Stimulated activated CD8-positive, alpha-beta memory T cell treated with anti-CD3 and anti-CD28 coated beads, Interleukin-15, amount 100 ng/mL, for 4 hours (primary cell): ENCODE data around the gene RANBP2.

Source experiments
- DNase-seq, 2 donors: peaks; one replicate each; pipeline ENCODE4 v3.0.0-alpha.2; 2020; ENCODE audit warnings: low read depth in 2 of 2

RANBP2 gene

DNA sequence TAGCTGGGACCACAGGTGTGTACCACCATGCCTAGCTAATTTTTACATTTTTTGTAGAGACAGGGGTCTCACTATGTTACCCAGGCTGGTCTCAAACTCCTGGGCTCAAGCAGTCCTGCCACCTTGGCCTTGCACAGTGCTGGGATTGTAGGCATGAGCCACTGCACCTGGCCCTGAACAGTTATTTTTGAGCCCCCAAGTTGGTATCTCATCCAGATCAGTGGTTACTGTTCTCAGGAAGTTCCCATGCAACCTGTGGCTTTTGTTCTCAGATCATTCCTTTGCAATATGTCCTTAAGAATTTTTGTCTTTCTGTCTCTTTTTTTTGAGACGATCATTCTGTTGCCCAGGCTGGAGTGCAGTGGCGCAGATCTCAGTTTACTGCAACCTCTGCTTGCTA lies 59.6 kb downstream of the RANBP2 start:
- DNase-seq = no peak

DNA sequence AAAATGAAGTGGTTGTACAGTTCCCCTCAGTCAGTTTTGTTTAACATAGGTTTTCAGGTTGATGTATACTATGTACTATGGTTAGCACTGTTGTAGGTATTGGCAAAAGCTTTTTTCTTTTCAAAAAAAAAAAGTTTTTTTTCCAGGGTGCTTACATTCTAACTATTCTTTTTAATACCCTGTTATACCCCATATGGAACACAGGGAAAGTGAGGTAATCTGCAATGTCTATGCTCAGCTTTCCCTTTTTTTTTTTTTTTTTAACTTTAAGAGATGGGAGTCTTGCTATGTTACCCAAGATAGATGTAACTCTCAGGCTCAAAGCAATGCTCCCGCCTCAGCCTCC lies 66.7 kb downstream of the RANBP2 start:
- no peak for DNase-seq

GRCh38 chr2:108786354-108787215 lies 67.3 kb downstream of the RANBP2 start, which contains the start of gene CCDC138:
Gene CCDC138, plus strand, starts transcription at chr2:108786771. Its CDS starts 52 bp downstream, at chr2:108786823.
- DNase-seq = peak; percentile 78 to 81

- DNase-seq = no peak
These were observed 67.9 kb downstream of the RANBP2 start for GRCh38 chr2:108787216-108787541.

- no peak for DNase-seq
These were observed 83.9 kb downstream of the RANBP2 start for GRCh38 chr2:108803045-108803736.

GRCh38 chr2:108805032-108805431 lies 85.8 kb downstream of the RANBP2 start:
- no peak for DNase-seq

DNA sequence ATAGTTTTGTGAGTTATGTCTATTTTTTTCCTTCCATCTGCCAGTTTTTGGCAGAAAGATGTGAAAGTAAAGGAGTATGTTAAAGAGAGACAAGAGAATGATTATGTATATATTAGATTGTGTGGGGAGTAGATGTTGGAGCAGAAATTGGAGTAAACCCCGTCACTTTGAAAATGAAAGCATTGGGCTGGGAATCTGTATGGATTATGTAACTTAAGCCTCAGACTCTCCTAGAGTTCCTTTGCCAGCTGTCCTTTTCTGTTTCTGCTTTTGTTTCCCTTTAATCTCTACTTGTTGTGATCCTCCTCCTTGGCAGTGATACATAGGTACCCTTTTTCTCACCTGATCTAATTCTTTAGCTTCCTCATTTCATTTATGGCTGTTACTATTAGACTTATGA lies 86.5 kb downstream of the RANBP2 start:
- no peak for DNase-seq

DNA sequence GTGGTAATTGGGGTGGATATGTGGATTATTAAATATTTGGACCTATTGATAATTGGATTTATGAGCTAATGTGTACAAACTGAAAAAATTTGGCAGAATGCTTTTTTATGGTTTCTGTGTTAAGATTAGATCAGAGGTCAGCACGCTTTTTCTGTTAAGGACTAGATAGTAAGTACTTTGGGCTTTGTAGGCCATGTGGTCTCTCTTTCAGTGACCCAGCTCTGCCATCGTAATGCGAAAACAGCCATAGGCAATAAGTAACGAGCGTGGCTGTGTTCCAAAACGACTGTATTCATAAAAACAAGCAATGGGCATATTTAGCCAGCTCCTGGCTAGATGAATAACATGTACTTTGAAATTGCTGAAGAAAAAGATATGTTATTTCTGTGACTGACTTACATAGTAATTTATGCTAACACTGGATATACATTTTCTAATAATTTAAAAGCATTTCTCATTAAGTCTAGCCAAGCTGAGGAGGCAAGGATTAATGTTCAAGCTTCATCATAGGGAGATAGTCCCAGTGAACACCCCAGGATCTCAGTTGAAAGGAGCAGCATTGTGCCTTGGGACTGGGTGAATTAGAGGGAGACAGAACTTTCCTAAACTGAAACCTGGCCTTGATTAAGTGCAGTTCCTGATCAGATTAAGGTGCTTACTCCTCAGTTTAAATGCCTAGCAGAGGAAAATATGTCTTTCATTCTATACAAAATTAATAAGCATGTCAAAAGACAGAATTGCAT lies 87.3 kb downstream of the RANBP2 start:
- no peak for DNase-seq

DNA sequence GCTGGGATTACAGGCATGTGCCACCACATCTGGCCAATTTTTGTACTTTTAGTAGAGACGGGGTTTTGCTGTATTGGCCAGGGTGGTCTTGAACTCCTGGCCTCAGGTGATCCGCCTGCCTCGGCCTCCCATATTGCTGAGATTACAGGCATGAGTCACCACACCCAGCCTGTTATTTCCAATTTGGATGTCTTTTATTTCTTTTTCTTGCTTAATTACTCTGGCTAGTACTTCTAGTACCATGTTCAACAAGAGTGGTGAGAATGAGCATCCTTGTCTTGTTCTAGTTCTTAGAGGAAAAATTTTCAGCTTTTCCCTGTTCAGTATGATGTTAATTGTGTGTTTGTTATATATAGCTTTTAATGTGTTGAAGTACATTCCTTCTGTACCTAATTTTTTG lies 90.7 kb downstream of the RANBP2 start:
- DNase-seq = no peak

- no peak for DNase-seq
These were observed 92.0 kb downstream of the RANBP2 start for GRCh38 chr2:108810993-108811957.

- no peak for DNase-seq
These were observed 94.5 kb downstream of the RANBP2 start for GRCh38 chr2:108813732-108814131.

- DNase-seq = no peak
These were observed 101.2 kb downstream of the RANBP2 start for GRCh38 chr2:108820482-108820881.

- no peak for DNase-seq
These were observed 104.0 kb downstream of the RANBP2 start for GRCh38 chr2:108823286-108823685.

DNA sequence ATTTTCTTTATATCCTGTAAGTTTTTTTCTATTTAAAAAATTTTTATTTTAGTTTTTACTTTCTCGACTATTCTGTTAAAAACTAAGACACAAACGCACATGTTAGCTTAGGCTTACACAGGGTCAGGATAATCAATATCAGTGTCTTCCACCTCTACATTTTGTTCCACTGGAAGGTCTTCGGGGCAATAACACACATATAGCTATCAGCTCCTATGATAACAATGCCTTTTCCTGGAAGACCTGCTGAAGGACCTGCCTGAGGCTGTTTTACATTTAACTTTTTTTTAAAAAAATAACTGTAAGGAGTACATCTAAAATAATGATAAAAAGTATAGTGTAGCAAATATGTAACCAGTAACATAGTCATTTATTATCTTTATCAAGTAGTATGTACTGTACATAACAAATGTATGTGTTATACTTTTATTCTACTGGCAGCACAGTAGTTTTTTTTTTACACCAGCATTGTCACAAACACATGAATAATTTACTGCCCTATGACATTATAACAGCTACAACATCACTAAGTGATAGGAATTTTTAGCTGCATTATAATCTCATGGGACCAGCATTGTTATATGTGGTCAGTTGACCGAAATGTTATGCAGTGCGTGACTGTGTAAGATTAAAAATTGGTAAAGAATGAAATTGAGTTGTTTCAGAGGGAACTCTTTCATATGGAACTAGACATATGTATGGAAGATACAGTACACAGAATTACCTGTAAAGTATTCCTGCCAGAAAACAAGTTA lies 105.2 kb downstream of the RANBP2 start:
- no peak for DNase-seq

GRCh38 chr2:108825254-108825653 lies 106.0 kb downstream of the RANBP2 start:
- DNase-seq = no peak

DNA sequence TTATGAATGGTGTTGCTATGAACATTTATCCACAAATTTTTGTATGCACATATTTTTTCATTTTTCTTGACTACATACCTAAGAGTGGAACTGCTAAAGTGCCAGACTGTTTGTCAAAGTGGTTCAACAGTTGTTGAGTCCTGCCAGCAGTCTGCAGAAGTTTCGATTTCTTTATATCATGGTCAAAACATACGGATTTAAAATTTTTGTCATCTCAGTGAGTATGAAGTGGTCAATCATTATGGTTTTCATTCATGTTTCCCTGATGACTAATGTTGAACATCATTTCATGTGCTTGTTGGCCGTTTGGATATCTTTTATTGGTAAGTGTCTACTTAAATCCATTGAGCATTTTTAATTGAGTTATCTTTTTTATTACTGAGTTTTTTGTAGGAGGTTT lies 106.5 kb downstream of the RANBP2 start:
- no peak for DNase-seq

DNA sequence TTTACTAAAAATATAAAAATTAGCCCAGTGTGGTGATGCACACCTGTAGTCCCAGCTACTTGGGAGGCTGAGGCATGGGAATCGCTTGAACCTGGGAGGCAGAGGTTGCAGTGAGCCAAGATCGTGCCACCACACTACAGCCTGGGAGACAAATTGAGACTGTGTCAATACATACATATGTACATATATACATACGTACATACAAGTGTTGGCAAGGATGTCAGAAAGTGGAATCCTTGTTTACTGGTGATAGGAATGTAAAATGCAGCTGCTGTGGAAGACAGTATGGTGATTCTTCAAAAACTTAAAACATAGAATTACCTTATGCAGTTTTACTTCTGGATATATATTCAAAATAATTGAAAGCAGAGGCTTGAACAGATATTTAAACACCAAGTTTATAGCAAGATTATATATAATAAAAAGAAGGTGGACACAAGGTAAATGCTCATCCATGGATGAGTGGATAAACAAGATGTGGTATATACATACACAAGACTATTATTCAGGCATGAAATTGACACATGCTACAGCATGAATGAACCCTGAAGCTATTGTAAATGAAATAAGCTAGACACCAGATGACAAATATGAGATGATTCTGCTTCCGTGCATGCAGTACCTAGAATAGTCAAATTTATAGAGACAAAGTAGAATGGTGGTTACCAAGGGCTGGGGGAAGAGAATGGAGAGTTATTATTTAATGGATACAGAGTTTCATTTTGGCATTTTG lies 110.5 kb downstream of the RANBP2 start:
- DNase-seq = no peak

- no peak for DNase-seq
These were observed 113.9 kb downstream of the RANBP2 start for GRCh38 chr2:108833219-108833618.

- DNase-seq = no peak
These were observed 115.3 kb downstream of the RANBP2 start for GRCh38 chr2:108834620-108835019.

- no peak for DNase-seq
These were observed 115.8 kb downstream of the RANBP2 start for GRCh38 chr2:108835040-108835439.
